Vagina (tissue), 2 donors: ENCODE data around the gene FAF1. TPM values are rescaled to one million over a fixed set of nuclear protein-coding genes. Genes with fewer than 3 reads are reported as not detected.

ENCODE experiments used
- DNase-seq, 2 donors: peaks; one replicate each; pipeline ENCODE4 v3.0.0-alpha.2; 2017; ENCODE audit errors: extremely low spot score in 2 of 2
- H3K27ac ChIP-seq: fragments of 200-600 bp; sonication (generic); one replicate; pipeline ENCODE4 v1.5.1; 2019
- H3K27me3 ChIP-seq: fragments of 200-600 bp; sonication (generic); one replicate; pipeline ENCODE4 v1.5.1; 2019
- H3K36me3 ChIP-seq, 2 donors: fragments of 200-600 bp; sonication (generic); one replicate each; pipeline ENCODE4 v1.5.1; 2017 to 2019
- H3K4me1 ChIP-seq: fragments of 200-600 bp; sonication (generic); one replicate; pipeline ENCODE4 v1.5.1; 2019
- H3K4me3 ChIP-seq, 2 donors: fragments of 200-600 bp; sonication (generic); 1 replicate in 1 of 2; 2 replicates in 1 of 2; pipeline ENCODE4 v1.5.1; 2016 to 2019
- H3K9me3 ChIP-seq: fragments of 200-600 bp; sonication (generic); one replicate; pipeline ENCODE4 v1.5.1; 2019
- POLR2A ChIP-seq, 2 donors: fragments of 450-650 bp; IDR thresholded peaks; one replicate each; pipeline ENCODE4 v1.6.1; 2017; ENCODE audit warnings: antibody characterized with exemption in 2 of 2, mild to moderate bottlenecking in 2 of 2, moderate library complexity in 2 of 2
- POLR2AphosphoS5 ChIP-seq, 2 donors: sonication (generic); formaldehyde crosslinking; IDR thresholded peaks; one replicate each; pipeline ENCODE4 v1.9.0; 2017; ENCODE audit warnings: antibody characterized with exemption in 2 of 2, mild to moderate bottlenecking in 2 of 2, low read depth in 1 of 2; ENCODE audit not compliant: insufficient read depth in 1 of 2
- intact Hi-C: fragments of 100-400 bp; cut with DNase I; formaldehyde crosslinking; loops from one replicate; pipeline ENCODE4 v1.15.1; 2023
- total RNA-seq: library from RNA; depleted of rRNA; stranded (reverse); fragments of >200 nt; gene quantifications from one replicate; pipeline ENCODE4 v1.2.3, GENCODE V29; 2016
- TF ChIP-seq, protein P1 (sequence below), 3 experiments: fragments of 450-650 bp in 2 of 3; fragments of 200-600 bp in 1 of 3; sonication (generic) in 1 of 3; IDR thresholded peaks; one replicate each; pipeline ENCODE4 v1.5.1; 2017 to 2019; ENCODE audit warnings: antibody characterized with exemption in 3 of 3, mild to moderate bottlenecking in 2 of 3, moderate library complexity in 2 of 3

The FAF1 gene
- total RNA-seq, 1 donor from 2014 or later: 40.0 TPM

- no peaks in the 10 kb centered on the region for H3K36me3 ChIP-seq
- TF ChIP-seq POLR2A (IDR thresholded peaks at IDR 0.05) (no peak), POLR2AphosphoS5 (IDR thresholded peaks at IDR 0.05; ENCODE audit: insufficient read depth in 1 of 2, low read depth in 1 of 2) (no peak)
- TF ChIP-seq, protein P1, sequence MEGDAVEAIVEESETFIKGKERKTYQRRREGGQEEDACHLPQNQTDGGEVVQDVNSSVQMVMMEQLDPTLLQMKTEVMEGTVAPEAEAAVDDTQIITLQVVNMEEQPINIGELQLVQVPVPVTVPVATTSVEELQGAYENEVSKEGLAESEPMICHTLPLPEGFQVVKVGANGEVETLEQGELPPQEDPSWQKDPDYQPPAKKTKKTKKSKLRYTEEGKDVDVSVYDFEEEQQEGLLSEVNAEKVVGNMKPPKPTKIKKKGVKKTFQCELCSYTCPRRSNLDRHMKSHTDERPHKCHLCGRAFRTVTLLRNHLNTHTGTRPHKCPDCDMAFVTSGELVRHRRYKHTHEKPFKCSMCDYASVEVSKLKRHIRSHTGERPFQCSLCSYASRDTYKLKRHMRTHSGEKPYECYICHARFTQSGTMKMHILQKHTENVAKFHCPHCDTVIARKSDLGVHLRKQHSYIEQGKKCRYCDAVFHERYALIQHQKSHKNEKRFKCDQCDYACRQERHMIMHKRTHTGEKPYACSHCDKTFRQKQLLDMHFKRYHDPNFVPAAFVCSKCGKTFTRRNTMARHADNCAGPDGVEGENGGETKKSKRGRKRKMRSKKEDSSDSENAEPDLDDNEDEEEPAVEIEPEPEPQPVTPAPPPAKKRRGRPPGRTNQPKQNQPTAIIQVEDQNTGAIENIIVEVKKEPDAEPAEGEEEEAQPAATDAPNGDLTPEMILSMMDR (IDR thresholded peaks at IDR 0.05): no peak
- no peak overlapping the region for H3K4me3 ChIP-seq
- H3K27me3 ChIP-seq: no peaks in the 10 kb centered on the region
- H3K4me1 ChIP-seq: no peaks in the 10 kb centered on the region
- no peaks in the 10 kb centered on the region for H3K9me3 ChIP-seq
- intact Hi-C loops: no loop called here
- DNase-seq: no peak
- H3K27ac ChIP-seq: no peak overlapping the region
These were observed 137.9 kb downstream of the FAF1 start for GRCh38 chr1:50822035-50822776.

DNA sequence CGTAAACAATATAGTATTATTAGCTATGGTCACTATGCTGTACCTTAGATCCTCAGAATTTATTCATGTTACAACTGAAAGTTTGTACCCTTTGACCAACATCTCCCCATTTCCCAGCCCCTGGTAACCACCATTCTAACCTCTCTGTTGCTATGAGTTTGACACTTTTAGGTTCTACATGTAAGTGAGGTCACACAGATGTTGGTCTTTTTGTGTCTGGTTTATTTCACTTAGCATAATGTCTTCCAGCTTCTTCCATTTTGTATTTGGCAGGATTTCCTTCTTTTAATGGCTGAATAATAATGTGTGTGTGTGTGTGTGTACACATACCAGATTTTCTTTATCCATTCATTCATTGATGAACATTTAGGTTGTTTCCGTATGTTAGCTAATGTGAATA, 139.5 kb downstream of the FAF1 start:
- no peak for TF ChIP-seq POLR2A (IDR thresholded peaks at IDR 0.05)
- TF ChIP-seq POLR2AphosphoS5 (IDR thresholded peaks at IDR 0.05; ENCODE audit: insufficient read depth in 1 of 2, low read depth in 1 of 2): no peak
- TF ChIP-seq, protein P1 (IDR thresholded peaks at IDR 0.05): no peak
- H3K9me3 ChIP-seq: no peaks in the 10 kb centered on the region
- no peak overlapping the region for H3K27ac ChIP-seq
- no peaks in the 10 kb centered on the region for H3K27me3 ChIP-seq
- H3K4me3 ChIP-seq: no peak overlapping the region
- no peaks in the 10 kb centered on the region for H3K36me3 ChIP-seq
- intact Hi-C loops: no loop called here
- no peak for DNase-seq
- H3K4me1 ChIP-seq: no peaks in the 10 kb centered on the region

DNA sequence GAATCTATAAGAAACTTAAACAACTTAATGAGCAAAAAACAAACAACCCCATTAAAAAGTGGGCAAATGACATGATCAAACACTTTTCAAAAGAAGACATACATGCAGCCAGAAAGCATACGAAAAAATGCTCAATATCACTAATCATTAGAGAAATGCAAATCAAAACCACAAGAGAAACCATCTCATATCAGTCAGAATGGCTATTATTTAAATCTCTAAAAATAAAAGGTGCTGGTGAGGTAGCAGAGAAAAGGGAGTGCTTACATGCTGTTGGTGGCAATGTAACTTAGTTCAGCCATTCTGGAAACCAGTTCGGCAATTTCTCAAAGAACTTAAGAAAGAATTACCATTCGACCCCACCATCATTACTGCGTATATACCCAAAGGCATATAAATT, 147.7 kb downstream of the FAF1 start:
- Histone ChIP-seq H3K27me3 (no peaks in the 10 kb centered on the region), H3K9me3 (no peaks in the 10 kb centered on the region), H3K4me3 (no peak overlapping the region), H3K27ac (no peak overlapping the region), H3K4me1 (no peaks in the 10 kb centered on the region), H3K36me3 (no peaks in the 10 kb centered on the region)
- DNase-seq: no peak
- intact Hi-C loops: no loop called here
- TF ChIP-seq POLR2A (IDR thresholded peaks at IDR 0.05) (no peak), POLR2AphosphoS5 (IDR thresholded peaks at IDR 0.05; ENCODE audit: insufficient read depth in 1 of 2, low read depth in 1 of 2) (no peak)
- TF ChIP-seq, protein P1 (IDR thresholded peaks at IDR 0.05): no peak

GRCh38 chr1:50808296-50808695, 151.8 kb downstream of the FAF1 start:
- DNase-seq: no peak
- Histone ChIP-seq H3K36me3 (no peaks in the 10 kb centered on the region), H3K4me1 (no peaks in the 10 kb centered on the region), H3K27me3 (no peaks in the 10 kb centered on the region), H3K4me3 (no peak overlapping the region), H3K9me3 (no peaks in the 10 kb centered on the region), H3K27ac (no peak overlapping the region)
- TF ChIP-seq POLR2AphosphoS5 (IDR thresholded peaks at IDR 0.05; ENCODE audit: insufficient read depth in 1 of 2, low read depth in 1 of 2) (no peak), POLR2A (IDR thresholded peaks at IDR 0.05) (no peak)
- TF ChIP-seq, protein P1 (IDR thresholded peaks at IDR 0.05): no peak
- intact Hi-C loops: no loop called here

GRCh38 chr1:50796272-50796671, 163.8 kb downstream of the FAF1 start:
- H3K4me3 ChIP-seq: no peak overlapping the region
- TF ChIP-seq, protein P1 (IDR thresholded peaks at IDR 0.05): no peak
- no peak for TF ChIP-seq POLR2AphosphoS5 (IDR thresholded peaks at IDR 0.05; ENCODE audit: insufficient read depth in 1 of 2, low read depth in 1 of 2)
- TF ChIP-seq POLR2A (IDR thresholded peaks at IDR 0.05): no peak
- no peaks in the 10 kb centered on the region for H3K36me3 ChIP-seq
- no peaks in the 10 kb centered on the region for H3K27me3 ChIP-seq
- no peaks in the 10 kb centered on the region for H3K9me3 ChIP-seq
- intact Hi-C loops: no loop called here
- no peak overlapping the region for H3K27ac ChIP-seq
- H3K4me1 ChIP-seq: no peaks in the 10 kb centered on the region
- no peak for DNase-seq
